Adrenal gland (tissue), 12 donors: Measurements from ENCODE around the gene KCNH1. TPM values are rescaled to one million over a fixed set of nuclear protein-coding genes. Genes with fewer than 3 reads are reported as not detected.

Experiments
- DNase-seq, 7 donors: peaks; one replicate each; pipeline ENCODE4 v3.0.0-alpha.2; 2019 to 2020
- H3K27ac ChIP-seq, 5 donors: fragments of 200-600 bp; sonication (generic) in 4 of 5; 1 replicate in 3 of 5; 2 replicates in 2 of 5; pipeline versions ENCODE4 v1.5.1 to v1.8.0; 2016 to 2020; ENCODE audit warnings: mild to moderate bottlenecking in 1 of 5
- H3K27me3 ChIP-seq: fragments of 200-600 bp; 2 replicates; pipeline ENCODE4 v1.8.0; 2021
- H3K36me3 ChIP-seq, 2 donors: fragments of 200-600 bp; replicated peaks in 1 of 2; 1 replicate in 1 of 2; 2 replicates in 1 of 2; pipeline versions ENCODE4 v1.5.1 to v1.8.0; 2018 to 2022
- H3K4me1 ChIP-seq, 2 donors: fragments of 200-600 bp; replicated peaks in 1 of 2; 1 replicate in 1 of 2; 2 replicates in 1 of 2; pipeline versions ENCODE4 v1.5.1 to v1.8.0; 2018 to 2021
- H3K4me3 ChIP-seq, 4 donors: fragments of 200-600 bp; sonication (generic) in 3 of 4; one replicate each; pipeline ENCODE4 v1.5.1; 2016 to 2018
- H3K9me3 ChIP-seq, 3 donors: fragments of 200-600 bp; sonication (generic) in 1 of 3; replicated peaks in 1 of 3; 1 replicate in 2 of 3; 2 replicates in 1 of 3; pipeline versions ENCODE4 v1.5.1 to v1.8.0; 2016 to 2021
- CTCF ChIP-seq, 6 experiments: fragments of 450-650 bp in 4 of 6; fragments of 200-600 bp in 2 of 6; sonication (generic) in 1 of 6; IDR thresholded peaks; 1 replicate in 5 of 6; 2 replicates in 1 of 6; pipeline versions ENCODE4 v1.5.1 to v1.8.0; 2016 to 2021; ENCODE audit warnings: antibody characterized with exemption in 6 of 6, mild to moderate bottlenecking in 2 of 6, moderate library complexity in 1 of 6
- POLR2A ChIP-seq, 2 donors: fragments of 450-650 bp; IDR thresholded peaks; one replicate each; pipeline ENCODE4 v1.6.1; 2017; ENCODE audit warnings: antibody characterized with exemption in 2 of 2, mild to moderate bottlenecking in 2 of 2, moderate library complexity in 1 of 2
- WGBS, 4 donors: extraction: QIAGEN DNeasy Blood & Tissue Kit in 2 of 4; methylation state at CpG; one replicate each; pipeline versions ENCODE4 v1.1.5 to v1.1.7; 2013 to 2017; 5-methylcytosine and 5-hydroxymethylcytosine counted together
- intact Hi-C, 2 donors: fragments of 100-400 bp; cut with DNase I; formaldehyde crosslinking; loops; one replicate each; pipeline versions ENCODE4 v1.14.1 to v1.15.0; 2022 to 2023
- polyA plus RNA-seq, 3 donors: library from polyadenylated mRNA; stranded (reverse); fragments of 200-250 nt in 2 of 3; fragments of 350-450 nt in 1 of 3; fragmentation: Illumina TruSeq in 1 of 3; extraction: RNeasy Lipid Tissue Mini Kit (QIAGEN cat#74804) in 1 of 3; gene quantifications; one replicate each; pipeline ENCODE4 v1.2.3, GENCODE V29; 2013 to 2014
- total RNA-seq, 9 donors: library from RNA; depleted of rRNA in 4 of 9; stranded (reverse); fragments of >200 nt in 4 of 9; fragments of 120-200 nt in 1 of 9; fragmentation: NEBNext Ultra II Directional in 1 of 9; extraction: Animal tissue kit (Norgen Biotek cat#: 25700) in 1 of 9; gene quantifications; one replicate each; pipeline versions ENCODE4 v1.1.0 to v1.2.4, GENCODE V29; 2013 to 2023
- donor health status: healthy with polysubstance abuse.
- donor health status: Bipolar disorder and iron deficiency.
- donor health status: DM: yes; HTN: yes; CAD: no.
- donor health status: DM: no; HTN: no; CAD: no.
- donor health status: DM: no; HTN: no; CAD: no.
- donor health status: DM: yes; HTN: yes; CAD: no.

Gene KCNH1
- total and polyA plus RNA-seq, 12 donors, result 0.15 to 2.2 (median 0.73) TPM; not detected in 4

DNA sequence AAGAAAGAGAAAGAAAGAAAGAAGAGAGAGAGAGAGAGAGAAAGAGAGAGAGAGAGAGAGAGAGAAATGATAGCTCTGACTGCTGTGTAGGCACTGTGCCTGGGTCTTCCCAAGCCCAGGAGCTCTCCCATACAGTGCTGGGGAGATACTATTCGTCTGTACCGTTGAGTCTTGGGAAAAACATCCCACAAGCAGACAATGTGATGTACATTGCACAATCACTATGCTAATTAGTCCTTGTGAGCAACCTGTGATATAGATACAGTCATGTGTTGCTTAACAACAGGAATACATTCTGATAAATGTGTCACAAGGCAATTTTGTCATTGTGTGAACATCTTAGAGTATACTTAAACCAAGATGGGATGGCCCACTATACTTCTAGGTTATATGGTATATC lies 424.2 kb downstream of the KCNH1 start:
- no peak for DNase-seq
- Histone ChIP-seq H3K27ac (no peak overlapping the region), H3K36me3 (no peaks in the 10 kb centered on the region), H3K9me3 (no peaks in the 10 kb centered on the region), H3K4me1 (no peaks in the 10 kb centered on the region), H3K4me3 (no peak overlapping the region), H3K27me3 (no peaks in the 10 kb centered on the region)
- no peak for TF ChIP-seq CTCF (IDR thresholded peaks at IDR 0.05)
- no peak for TF ChIP-seq POLR2A (IDR thresholded peaks at IDR 0.05)
- intact Hi-C loops, result no loop called here
- 66 to 91% (median 75%) methylated on average over 2 of the region's 2 CpGs for WGBS, 4 donors

- no peak overlapping the region for H3K27ac ChIP-seq
- H3K4me3 ChIP-seq, result no peak overlapping the region
- no peaks in the 10 kb centered on the region for H3K4me1 ChIP-seq
- H3K36me3 ChIP-seq, result no peaks in the 10 kb centered on the region
- no peaks in the 10 kb centered on the region for H3K27me3 ChIP-seq
- TF ChIP-seq POLR2A (IDR thresholded peaks at IDR 0.05) (no peak), CTCF (IDR thresholded peaks at IDR 0.05) (no peak)
- no peaks in the 10 kb centered on the region for H3K9me3 ChIP-seq
- DNase-seq, result no peak
- intact Hi-C loops, result no loop called here
- WGBS, 4 donors, result 63 to 80% (median 73%) methylated on average over 6 to 7 of the region's 7 CpGs
These were observed 426.4 kb downstream of the KCNH1 start for GRCh38 chr1:210707300-210708240.

DNA sequence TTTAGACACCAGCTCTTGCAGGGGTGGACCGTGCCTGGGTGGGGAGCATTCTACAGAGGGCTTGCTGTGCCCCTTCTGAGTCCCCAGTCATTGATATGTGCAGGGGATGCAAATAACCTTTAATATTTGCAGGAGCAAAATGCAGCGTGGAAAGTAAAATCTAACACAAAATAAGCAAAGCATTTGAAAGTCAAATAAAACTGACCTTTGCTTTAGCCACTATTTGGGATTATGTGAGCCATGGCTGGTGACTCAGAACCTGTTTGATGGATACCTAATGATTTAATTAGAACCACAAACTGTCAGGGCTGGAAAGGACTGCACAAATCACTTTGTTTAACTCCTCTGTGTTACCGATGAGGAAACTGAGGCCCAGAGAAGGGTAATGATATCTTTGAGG lies 427.7 kb downstream of the KCNH1 start:
- Histone ChIP-seq H3K36me3 (no peaks in the 10 kb centered on the region), H3K4me3 (no peak overlapping the region)
- WGBS, 4 donors, result 80 to 90% (median 85%) methylated on average over 3 of the region's 3 CpGs

GRCh38 chr1:210705086-210705485 lies 428.9 kb downstream of the KCNH1 start:
- intact Hi-C loops, result no loop called here
- Histone ChIP-seq H3K4me3 (no peak overlapping the region), H3K9me3 (no peaks in the 10 kb centered on the region), H3K36me3 (no peaks in the 10 kb centered on the region), H3K27me3 (no peaks in the 10 kb centered on the region), H3K27ac (no peak overlapping the region), H3K4me1 (no peaks in the 10 kb centered on the region)
- TF ChIP-seq CTCF (IDR thresholded peaks at IDR 0.05) (no peak), POLR2A (IDR thresholded peaks at IDR 0.05) (no peak)
- 82 to 98% (median 84%) methylated on average over 3 of the region's 3 CpGs for WGBS, 4 donors
- DNase-seq, result no peak

More for the DNA sequence above, 427.7 kb downstream of the KCNH1 start:
- intact Hi-C loops, result no loop called here
- H3K27me3 ChIP-seq, result no peaks in the 10 kb centered on the region
- no peak for DNase-seq
- no peak for TF ChIP-seq POLR2A (IDR thresholded peaks at IDR 0.05)
- H3K9me3 ChIP-seq, result no peaks in the 10 kb centered on the region
- no peaks in the 10 kb centered on the region for H3K4me1 ChIP-seq
- no peak overlapping the region for H3K27ac ChIP-seq
